ENCODE measurements around the gene CCHCR1. TPM values are rescaled to one million over a fixed set of nuclear protein-coding genes. Genes with fewer than 3 reads are reported as not detected.

CCHCR1 gene
- total RNA-seq, 1 donor from 2014 or later: 21.7 TPM

- no peaks in the 10 kb centered on the region for H3K36me3 Mint-ChIP-seq (ENCODE audit: low read depth, unreplicated experiment)
- H3K4me3 Mint-ChIP-seq (ENCODE audit: unreplicated experiment): no peak overlapping the region
- peaks cover 9% of the 10 kb centered on the region for H3K27me3 Mint-ChIP-seq (ENCODE audit: unreplicated experiment)
- no peaks in the 10 kb centered on the region for H3K9me3 Mint-ChIP-seq (ENCODE audit: unreplicated experiment)
- H3K4me1 Mint-ChIP-seq (ENCODE audit: unreplicated experiment): peaks cover 9% of the 10 kb centered on the region
- H3K27ac Mint-ChIP-seq (ENCODE audit: unreplicated experiment): no peak overlapping the region
- TF ChIP-seq CTCF (IDR thresholded peaks at IDR 0.05; ENCODE audit: unreplicated experiment): no peak
- DNase-seq (ENCODE audit: low spot score): no peak
These were observed 22.3 kb upstream of the CCHCR1 start for GRCh38 chr6:31179896-31180295.

- no peaks in the 10 kb centered on the region for H3K36me3 Mint-ChIP-seq (ENCODE audit: low read depth, unreplicated experiment)
- peaks cover 9% of the 10 kb centered on the region for H3K4me1 Mint-ChIP-seq (ENCODE audit: unreplicated experiment)
- no peak for TF ChIP-seq CTCF (IDR thresholded peaks at IDR 0.05; ENCODE audit: unreplicated experiment)
- no peak overlapping the region for H3K4me3 Mint-ChIP-seq (ENCODE audit: unreplicated experiment)
- peaks cover 9% of the 10 kb centered on the region for H3K27me3 Mint-ChIP-seq (ENCODE audit: unreplicated experiment)
- DNase-seq (ENCODE audit: low spot score): no peak
- H3K9me3 Mint-ChIP-seq (ENCODE audit: unreplicated experiment): no peaks in the 10 kb centered on the region
- peak overlapping the region; percentile 54 for H3K27ac Mint-ChIP-seq (ENCODE audit: unreplicated experiment)
These were observed 21.4 kb upstream of the CCHCR1 start for GRCh38 chr6:31179042-31179386.

- no peaks in the 10 kb centered on the region for H3K9me3 Mint-ChIP-seq (ENCODE audit: unreplicated experiment)
- no peak overlapping the region for H3K27ac Mint-ChIP-seq (ENCODE audit: unreplicated experiment)
- peaks cover 6% of the 10 kb centered on the region for H3K27me3 Mint-ChIP-seq (ENCODE audit: unreplicated experiment)
- no peak overlapping the region for H3K4me3 Mint-ChIP-seq (ENCODE audit: unreplicated experiment)
- no peak for DNase-seq (ENCODE audit: low spot score)
- H3K4me1 Mint-ChIP-seq (ENCODE audit: unreplicated experiment): peaks cover 9% of the 10 kb centered on the region
- no peaks in the 10 kb centered on the region for H3K36me3 Mint-ChIP-seq (ENCODE audit: low read depth, unreplicated experiment)
- TF ChIP-seq CTCF (IDR thresholded peaks at IDR 0.05; ENCODE audit: unreplicated experiment): no peak
These were observed 20.8 kb upstream of the CCHCR1 start for GRCh38 chr6:31178143-31179041.

GRCh38 chr6:31175971-31176370, 18.4 kb upstream of the CCHCR1 start:
- H3K4me3 Mint-ChIP-seq (ENCODE audit: unreplicated experiment): no peak overlapping the region
- no peak for DNase-seq (ENCODE audit: low spot score)
- H3K27me3 Mint-ChIP-seq (ENCODE audit: unreplicated experiment): peaks cover 13% of the 10 kb centered on the region
- H3K27ac Mint-ChIP-seq (ENCODE audit: unreplicated experiment): no peak overlapping the region
- H3K9me3 Mint-ChIP-seq (ENCODE audit: unreplicated experiment): no peaks in the 10 kb centered on the region
- no peaks in the 10 kb centered on the region for H3K36me3 Mint-ChIP-seq (ENCODE audit: low read depth, unreplicated experiment)
- TF ChIP-seq CTCF (IDR thresholded peaks at IDR 0.05; ENCODE audit: unreplicated experiment): no peak
- peaks cover 9% of the 10 kb centered on the region for H3K4me1 Mint-ChIP-seq (ENCODE audit: unreplicated experiment)

GRCh38 chr6:31174378-31174777, 16.8 kb upstream of the CCHCR1 start:
- no peaks in the 10 kb centered on the region for H3K36me3 Mint-ChIP-seq (ENCODE audit: low read depth, unreplicated experiment)
- H3K9me3 Mint-ChIP-seq (ENCODE audit: unreplicated experiment): no peaks in the 10 kb centered on the region
- peaks cover 9% of the 10 kb centered on the region for H3K4me1 Mint-ChIP-seq (ENCODE audit: unreplicated experiment)
- no peak for TF ChIP-seq CTCF (IDR thresholded peaks at IDR 0.05; ENCODE audit: unreplicated experiment)
- no peak overlapping the region for H3K4me3 Mint-ChIP-seq (ENCODE audit: unreplicated experiment)
- H3K27me3 Mint-ChIP-seq (ENCODE audit: unreplicated experiment): peaks cover 13% of the 10 kb centered on the region
- DNase-seq (ENCODE audit: low spot score): no peak
- no peak overlapping the region for H3K27ac Mint-ChIP-seq (ENCODE audit: unreplicated experiment)
